Measurements from ENCODE around the gene PRR15. TPM values are rescaled to one million over a fixed set of nuclear protein-coding genes. Genes with fewer than 3 reads are reported as not detected.

Gene PRR15
- total and polyA plus RNA-seq, 8 donors, result 0.15 to 1.8 (median 0.22) TPM; not detected in 1

GRCh38 chr7:29609162-29610037 is 45.8 kb downstream of the PRR15 start:
- no peaks in the 10 kb centered on the region for H3K9me3 ChIP-seq
- peaks cover 0 to 5% of the 10 kb centered on the region in 2 donors for H3K27me3 ChIP-seq
- no peaks in the 10 kb centered on the region for H3K4me1 ChIP-seq
- ATAC-seq, result peak; percentile 63
- peak in 1 of 4 donors; percentile 8 for DNase-seq
- no peak overlapping the region for H3K4me3 ChIP-seq
- H3K27ac ChIP-seq, result no peak overlapping the region
- H3K36me3 ChIP-seq, result no peaks in the 10 kb centered on the region
- intact Hi-C loops (cut with DNase I), result no loop called here
- TF ChIP-seq, protein P1, sequence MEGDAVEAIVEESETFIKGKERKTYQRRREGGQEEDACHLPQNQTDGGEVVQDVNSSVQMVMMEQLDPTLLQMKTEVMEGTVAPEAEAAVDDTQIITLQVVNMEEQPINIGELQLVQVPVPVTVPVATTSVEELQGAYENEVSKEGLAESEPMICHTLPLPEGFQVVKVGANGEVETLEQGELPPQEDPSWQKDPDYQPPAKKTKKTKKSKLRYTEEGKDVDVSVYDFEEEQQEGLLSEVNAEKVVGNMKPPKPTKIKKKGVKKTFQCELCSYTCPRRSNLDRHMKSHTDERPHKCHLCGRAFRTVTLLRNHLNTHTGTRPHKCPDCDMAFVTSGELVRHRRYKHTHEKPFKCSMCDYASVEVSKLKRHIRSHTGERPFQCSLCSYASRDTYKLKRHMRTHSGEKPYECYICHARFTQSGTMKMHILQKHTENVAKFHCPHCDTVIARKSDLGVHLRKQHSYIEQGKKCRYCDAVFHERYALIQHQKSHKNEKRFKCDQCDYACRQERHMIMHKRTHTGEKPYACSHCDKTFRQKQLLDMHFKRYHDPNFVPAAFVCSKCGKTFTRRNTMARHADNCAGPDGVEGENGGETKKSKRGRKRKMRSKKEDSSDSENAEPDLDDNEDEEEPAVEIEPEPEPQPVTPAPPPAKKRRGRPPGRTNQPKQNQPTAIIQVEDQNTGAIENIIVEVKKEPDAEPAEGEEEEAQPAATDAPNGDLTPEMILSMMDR (IDR thresholded peaks at IDR 0.05), result peak; percentile 43 to 46

GRCh38 chr7:29610086-29610485 is 46.5 kb downstream of the PRR15 start:
- Histone ChIP-seq H3K27ac (no peak overlapping the region), H3K9me3 (no peaks in the 10 kb centered on the region), H3K27me3 (peaks cover 0 to 5% of the 10 kb centered on the region in 2 donors), H3K36me3 (no peaks in the 10 kb centered on the region), H3K4me1 (no peaks in the 10 kb centered on the region), H3K4me3 (no peak overlapping the region)
- TF ChIP-seq, protein P1 (IDR thresholded peaks at IDR 0.05), result no peak
- intact Hi-C loops (cut with DNase I), result no loop called here
- DNase-seq, result no peak
- ATAC-seq, result no peak

DNA sequence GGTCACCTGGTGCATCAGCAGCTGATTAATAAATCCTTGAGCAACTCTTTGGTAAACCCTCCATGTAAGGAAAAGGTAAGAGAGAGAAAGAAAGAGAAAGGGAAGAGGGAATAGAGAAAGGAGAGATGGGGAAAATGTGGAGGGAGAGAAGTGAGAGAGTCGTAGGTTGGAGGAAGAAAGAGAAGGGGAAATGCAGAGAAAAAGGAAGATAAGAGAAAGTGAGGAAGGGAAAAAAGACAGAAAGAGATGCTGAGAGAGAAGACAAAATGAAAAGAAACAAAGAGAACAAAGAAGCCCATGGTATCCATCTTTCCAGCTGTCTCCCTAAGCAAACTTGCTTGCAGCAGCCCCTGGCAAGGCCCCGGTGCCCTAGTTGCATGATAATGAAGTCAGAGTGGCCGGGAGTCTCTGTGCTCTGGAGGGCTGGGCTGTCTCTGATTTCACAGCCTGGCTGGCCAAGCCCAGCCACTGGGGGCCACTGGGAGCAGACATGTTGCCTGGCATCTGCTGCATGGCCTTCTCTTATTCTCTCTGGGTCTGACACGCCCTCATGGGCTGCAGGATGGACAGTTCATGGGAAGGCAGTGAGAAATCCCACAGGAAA is 48.4 kb downstream of the PRR15 start:
- Histone ChIP-seq H3K27me3 (peaks cover 0 to 5% of the 10 kb centered on the region in 2 donors), H3K36me3 (no peaks in the 10 kb centered on the region), H3K27ac (no peak overlapping the region), H3K9me3 (no peaks in the 10 kb centered on the region), H3K4me3 (no peak overlapping the region), H3K4me1 (no peaks in the 10 kb centered on the region)
- TF ChIP-seq, protein P1 (IDR thresholded peaks at IDR 0.05), result no peak
- ATAC-seq (no peak), DNase-seq (no peak)
- intact Hi-C loops (cut with DNase I), result no loop called here

GRCh38 chr7:29612596-29612995 is 49.0 kb downstream of the PRR15 start:
- Histone ChIP-seq H3K36me3 (no peaks in the 10 kb centered on the region), H3K27me3 (peaks cover 0 to 5% of the 10 kb centered on the region in 2 donors), H3K4me1 (no peaks in the 10 kb centered on the region), H3K27ac (no peak overlapping the region), H3K4me3 (no peak overlapping the region), H3K9me3 (no peaks in the 10 kb centered on the region)
- no peak for ATAC-seq
- TF ChIP-seq, protein P1 (IDR thresholded peaks at IDR 0.05), result no peak
- intact Hi-C loops (cut with DNase I), result no loop called here
- DNase-seq, result no peak

DNA sequence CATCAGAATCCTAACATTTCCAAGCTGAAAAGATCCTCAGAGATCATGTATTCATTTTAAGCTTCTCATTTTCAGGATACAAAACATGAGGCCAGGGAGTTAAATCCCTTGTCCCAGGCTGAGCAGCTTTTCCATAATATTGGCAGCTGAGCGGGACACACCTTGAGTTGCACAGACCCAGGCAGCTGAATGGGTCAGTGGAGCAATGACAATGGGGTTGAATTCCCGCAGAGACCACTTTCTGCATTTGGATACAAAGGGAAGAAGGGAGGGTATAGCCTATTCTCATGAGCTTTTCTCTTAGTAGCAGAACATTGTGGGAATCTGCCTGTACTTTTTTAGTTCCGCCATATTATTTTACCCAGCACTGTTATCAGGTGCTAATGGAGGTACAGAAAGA is 49.5 kb downstream of the PRR15 start:
- no peaks in the 10 kb centered on the region for H3K9me3 ChIP-seq
- intact Hi-C loops (cut with DNase I), result no loop called here
- no peak overlapping the region for H3K4me3 ChIP-seq
- TF ChIP-seq, protein P1 (IDR thresholded peaks at IDR 0.05), result no peak
- H3K36me3 ChIP-seq, result no peaks in the 10 kb centered on the region
- DNase-seq (no peak), ATAC-seq (no peak)
- no peaks in the 10 kb centered on the region for H3K4me1 ChIP-seq
- H3K27me3 ChIP-seq, result peaks cover 0 to 5% of the 10 kb centered on the region in 2 donors
- H3K27ac ChIP-seq, result no peak overlapping the region

Measured in left lung (tissue), 10 donors.